OCI-LY3 (cell line): ENCODE data around the gene NPTX1.

ENCODE experiments used
- H2AFZ ChIP-seq: fragments of 200-600, 300-600 bp; shearing (Covaris generic); 2 replicates; pipeline ENCODE4 v1.6.0; 2014; ENCODE audit warnings: antibody characterized with exemption, low read depth, low read length
- H3K27ac ChIP-seq: fragments of 200-600, 300-600 bp; sonication (generic); 2 replicates; pipeline ENCODE4 v1.5.1; 2014; ENCODE audit warnings: mild to moderate bottlenecking, low read length, moderate library complexity, mixed read lengths
- H3K27me3 ChIP-seq: fragments of 200-600, 300-600 bp; sonication (generic); 2 replicates; pipeline ENCODE4 v1.6.1; 2014; ENCODE audit warnings: low read depth, low read length, mixed read lengths
- H3K36me3 ChIP-seq: fragments of 200-600, 300-600 bp; sonication (generic); replicated peaks from 2 replicates; pipeline ENCODE3; 2014; ENCODE audit warnings: low read depth, low read length, mixed read lengths
- H3K4me1 ChIP-seq: fragments of 300-600, 200-600 bp; sonication (generic); 2 replicates; pipeline ENCODE4 v1.6.1; 2014; ENCODE audit warnings: low read length, mixed read lengths
- H3K4me2 ChIP-seq: fragments of 200-600, 300-600 bp; sonication (generic); 2 replicates; pipeline ENCODE4 v1.6.1; 2014; ENCODE audit warnings: low read length, mixed read lengths
- H3K4me3 ChIP-seq: fragments of 300-600, 200-600 bp; sonication (generic); 2 replicates; pipeline ENCODE4 v1.5.1; 2014; ENCODE audit warnings: antibody characterized with exemption, mild to moderate bottlenecking, low read length, moderate library complexity
- H3K79me2 ChIP-seq: fragments of 300-600, 200-600 bp; shearing (Covaris generic); 2 replicates; pipeline ENCODE4 v1.6.1; 2014; ENCODE audit warnings: mild to moderate bottlenecking, low read length, mixed read lengths
- H3K9ac ChIP-seq: fragments of 300-600, 200-600 bp; shearing (Covaris generic); 2 replicates; pipeline ENCODE4 v1.6.0; 2014; ENCODE audit warnings: mild to moderate bottlenecking, low read length, moderate library complexity
- H3K9me3 ChIP-seq: fragments of 200-600, 300-600 bp; shearing (Covaris generic); 2 replicates; pipeline ENCODE4 v1.6.1; 2014; ENCODE audit warnings: low read length, mixed read lengths; ENCODE audit not compliant: insufficient read depth
- H4K20me1 ChIP-seq: fragments of 200-600, 300-600 bp; sonication (generic); 2 replicates; pipeline ENCODE4 v1.6.1; 2016; ENCODE audit warnings: low read length, mixed read lengths; ENCODE audit not compliant: insufficient read depth
- CTCF ChIP-seq: fragments of 200-600, 300-600 bp; sonication (generic); IDR thresholded peaks from 2 replicates; pipeline ENCODE4 v1.5.1; 2014; ENCODE audit warnings: antibody characterized with exemption, low read length, low read depth
- EZH2phosphoT487 ChIP-seq: fragments of 200-600 bp; shearing (Covaris generic); IDR thresholded peaks from 2 replicates; pipeline ENCODE4 v1.6.1; 2018; ENCODE audit warnings: antibody characterized with exemption, mixed run types, low read depth

NPTX1 gene

GRCh38 chr17:80520810-80521455 lies 44.5 kb upstream of the NPTX1 start:
- Histone ChIP-seq H2AFZ (no peak overlapping the region), H3K4me2 (no peak overlapping the region), H3K27ac (no peak overlapping the region), H3K9ac (no peak overlapping the region), H3K79me2 (no peaks in the 10 kb centered on the region), H3K4me1 (no peaks in the 10 kb centered on the region), H3K36me3 (no peaks in the 10 kb centered on the region), H3K27me3 (no peaks in the 10 kb centered on the region), H4K20me1 (no peaks in the 10 kb centered on the region), H3K4me3 (no peak overlapping the region), H3K9me3 (no peaks in the 10 kb centered on the region)
- TF ChIP-seq EZH2phosphoT487 (no peak), CTCF (no peak)

GRCh38 chr17:80519091-80519781 lies 42.8 kb upstream of the NPTX1 start:
- no peaks in the 10 kb centered on the region for H3K79me2 ChIP-seq
- H3K4me2 ChIP-seq: no peak overlapping the region
- H2AFZ ChIP-seq: no peak overlapping the region
- no peak overlapping the region for H3K27ac ChIP-seq
- H3K4me3 ChIP-seq: no peak overlapping the region
- no peaks in the 10 kb centered on the region for H4K20me1 ChIP-seq
- H3K27me3 ChIP-seq: no peaks in the 10 kb centered on the region
- no peaks in the 10 kb centered on the region for H3K9me3 ChIP-seq
- TF ChIP-seq CTCF: no peak
- no peaks in the 10 kb centered on the region for H3K4me1 ChIP-seq
- no peaks in the 10 kb centered on the region for H3K36me3 ChIP-seq
- H3K9ac ChIP-seq: no peak overlapping the region

- Histone ChIP-seq H2AFZ (no peak overlapping the region), H4K20me1 (no peaks in the 10 kb centered on the region), H3K79me2 (no peaks in the 10 kb centered on the region), H3K27ac (no peak overlapping the region), H3K4me2 (no peak overlapping the region), H3K9me3 (no peaks in the 10 kb centered on the region), H3K4me3 (no peak overlapping the region), H3K27me3 (no peaks in the 10 kb centered on the region), H3K9ac (no peak overlapping the region), H3K36me3 (no peaks in the 10 kb centered on the region), H3K4me1 (no peaks in the 10 kb centered on the region)
- TF ChIP-seq EZH2phosphoT487 (no peak), CTCF (no peak)
Measured at GRCh38 chr17:80518392-80518791, 42.0 kb upstream of the NPTX1 start.

- Histone ChIP-seq H3K9me3 (no peaks in the 10 kb centered on the region), H3K27me3 (no peaks in the 10 kb centered on the region), H3K9ac (no peak overlapping the region), H4K20me1 (no peaks in the 10 kb centered on the region), H3K4me2 (no peak overlapping the region), H3K4me3 (no peak overlapping the region), H3K27ac (no peak overlapping the region), H2AFZ (no peak overlapping the region), H3K36me3 (no peaks in the 10 kb centered on the region), H3K4me1 (no peaks in the 10 kb centered on the region), H3K79me2 (no peaks in the 10 kb centered on the region)
- no peak for TF ChIP-seq EZH2phosphoT487
- no peak for TF ChIP-seq CTCF
Measured at GRCh38 chr17:80517641-80518040, 41.2 kb upstream of the NPTX1 start.
